K562 (cell line): ENCODE data around the gene BCL11A. TPM values are rescaled to one million over a fixed set of nuclear protein-coding genes. Genes with fewer than 3 reads are reported as not detected.

Experiments used
- BRD9 ChIP-seq: fragments of 450-650 bp; IDR thresholded peaks from 2 replicates; pipeline ENCODE4 v1.6.1; 2018; ENCODE audit warnings: low read depth; ENCODE audit not compliant: partially characterized antibody
- FOXA3 ChIP-seq, 2 experiments: fragments of 450-650 bp in 1 of 2; sonication (generic) in 1 of 2; formaldehyde crosslinking; IDR thresholded peaks in 1 of 2; conservative IDR thresholded peaks in 1 of 2; 2 replicates each; pipeline versions ENCODE4 v1.4.0 to v1.8.0; 2020 to 2022; ENCODE audit warnings: mild to moderate bottlenecking in 2 of 2, missing genetic modification reagents in 1 of 2
- MCM3 ChIP-seq: fragments of 450-650 bp; IDR thresholded peaks from 2 replicates; pipeline ENCODE4 v1.6.1; 2016
- MEF2A ChIP-seq: IDR thresholded peaks from 2 replicates; pipeline ENCODE4 v1.6.1; 2011; ENCODE audit warnings: low read depth, mild to moderate bottlenecking, low read length, moderate library complexity; ENCODE audit not compliant: control insufficient read depth
- RBM39 ChIP-seq: fragments of 200-400 bp; formaldehyde crosslinking; optimal IDR thresholded peaks from 2 replicates; pipeline ENCODE3; 2018; ENCODE audit warnings: low read depth, low read length
- SIN3A ChIP-seq, 2 experiments: fragments of 150-350 bp in 1 of 2; IDR thresholded peaks; 2 replicates each; pipeline ENCODE4 v1.6.1; 2011 to 2016; ENCODE audit warnings: borderline replicate concordance in 2 of 2, low read depth in 2 of 2, low read length in 2 of 2, mild to moderate bottlenecking in 2 of 2, moderate library complexity in 2 of 2; ENCODE audit not compliant: control insufficient read depth in 1 of 2
- ZNF764 ChIP-seq: fragments of 250-450 bp; sonication (Bioruptor Pico); IDR thresholded peaks from 2 replicates; pipeline ENCODE4 v1.4.0; 2020; ENCODE audit warnings: low read depth, mild to moderate bottlenecking, moderate library complexity
- polyA plus RNA-seq, 8 experiments: library from polyadenylated mRNA; depleted of rRNA in 4 of 8; stranded (reverse) in 5 of 8; unstranded in 3 of 8; fragments of >200 nt; fragmentation: Nextera tagmentation in 2 of 8; fragmentation: Illumina TruSeq in 1 of 8; extraction: Ambion mirVana in 2 of 8; extraction: Trizol in 1 of 8; gene quantifications; 2 replicates each; pipeline versions ENCODE4 v1.2.1 to v1.2.3, GENCODE V29; 2011 to 2014; ENCODE audit warnings: inconsistent platforms in 1 of 8, missing spikeins in 1 of 8
- total RNA-seq, 7 experiments: library from RNA; depleted of rRNA in 6 of 7; stranded (reverse); fragments of >200 nt in 6 of 7; fragmentation: Illumina TruSeq in 2 of 7; extraction: Trizol in 2 of 7; gene quantifications; 2 replicates each; pipeline versions ENCODE4 v1.2.1 to v1.2.3, GENCODE V29; 2011 to 2021; ENCODE audit warnings: low replicate concordance in 1 of 7
- TF ChIP-seq, protein P1 (sequence below): sonication (generic); formaldehyde crosslinking; IDR thresholded peaks from 2 replicates; pipeline ENCODE4 v1.8.0; 2023; ENCODE audit warnings: mild to moderate bottlenecking, missing genetic modification reagents
- TF ChIP-seq, protein P2 (sequence below): fragments of 250-450 bp; sonication (Bioruptor Pico); IDR thresholded peaks from 2 replicates; pipeline ENCODE4 v1.9.0; 2021; ENCODE audit warnings: mild to moderate bottlenecking, inconsistent platforms
- TF ChIP-seq, protein P3 (sequence below): fragments of 200-800 bp; sonication (Bioruptor generic); IDR thresholded peaks from 2 replicates; pipeline ENCODE4 v1.6.1; 2016; ENCODE audit warnings: missing genetic modification characterization, missing compliant biosample characterization

Gene BCL11A
- total and polyA plus RNA-seq, 9 of the 15 experiments (the other 6 are each of a cell fraction or from before 2014, with no cell fraction given) = 0.13 TPM; not detected in 8

DNA sequence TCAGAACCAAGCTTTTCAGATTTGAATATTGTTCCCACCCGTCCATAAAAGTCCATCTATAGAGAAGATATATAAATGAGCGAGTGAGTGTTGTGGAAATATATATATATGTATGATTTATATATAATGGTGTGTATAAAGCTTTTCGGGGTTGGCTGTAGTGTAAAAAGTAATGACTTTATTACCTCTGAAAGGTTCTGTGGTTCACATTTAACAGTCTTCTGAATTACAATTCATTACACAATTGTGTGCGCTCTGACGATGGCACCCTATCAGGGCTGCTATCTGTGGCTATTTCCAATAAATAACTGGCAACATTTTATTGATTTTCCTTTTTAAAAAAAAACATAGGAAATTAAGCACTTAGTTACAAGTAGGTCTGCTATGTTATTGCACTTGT is 2.7 kb upstream of the BCL11A start (continued):
- TF ChIP-seq, protein P1, sequence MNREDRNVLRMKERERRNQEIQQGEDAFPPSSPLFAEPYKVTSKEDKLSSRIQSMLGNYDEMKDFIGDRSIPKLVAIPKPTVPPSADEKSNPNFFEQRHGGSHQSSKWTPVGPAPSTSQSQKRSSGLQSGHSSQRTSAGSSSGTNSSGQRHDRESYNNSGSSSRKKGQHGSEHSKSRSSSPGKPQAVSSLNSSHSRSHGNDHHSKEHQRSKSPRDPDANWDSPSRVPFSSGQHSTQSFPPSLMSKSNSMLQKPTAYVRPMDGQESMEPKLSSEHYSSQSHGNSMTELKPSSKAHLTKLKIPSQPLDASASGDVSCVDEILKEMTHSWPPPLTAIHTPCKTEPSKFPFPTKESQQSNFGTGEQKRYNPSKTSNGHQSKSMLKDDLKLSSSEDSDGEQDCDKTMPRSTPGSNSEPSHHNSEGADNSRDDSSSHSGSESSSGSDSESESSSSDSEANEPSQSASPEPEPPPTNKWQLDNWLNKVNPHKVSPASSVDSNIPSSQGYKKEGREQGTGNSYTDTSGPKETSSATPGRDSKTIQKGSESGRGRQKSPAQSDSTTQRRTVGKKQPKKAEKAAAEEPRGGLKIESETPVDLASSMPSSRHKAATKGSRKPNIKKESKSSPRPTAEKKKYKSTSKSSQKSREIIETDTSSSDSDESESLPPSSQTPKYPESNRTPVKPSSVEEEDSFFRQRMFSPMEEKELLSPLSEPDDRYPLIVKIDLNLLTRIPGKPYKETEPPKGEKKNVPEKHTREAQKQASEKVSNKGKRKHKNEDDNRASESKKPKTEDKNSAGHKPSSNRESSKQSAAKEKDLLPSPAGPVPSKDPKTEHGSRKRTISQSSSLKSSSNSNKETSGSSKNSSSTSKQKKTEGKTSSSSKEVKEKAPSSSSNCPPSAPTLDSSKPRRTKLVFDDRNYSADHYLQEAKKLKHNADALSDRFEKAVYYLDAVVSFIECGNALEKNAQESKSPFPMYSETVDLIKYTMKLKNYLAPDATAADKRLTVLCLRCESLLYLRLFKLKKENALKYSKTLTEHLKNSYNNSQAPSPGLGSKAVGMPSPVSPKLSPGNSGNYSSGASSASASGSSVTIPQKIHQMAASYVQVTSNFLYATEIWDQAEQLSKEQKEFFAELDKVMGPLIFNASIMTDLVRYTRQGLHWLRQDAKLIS (CRISPR knock-in tag) = no peak
- no peak for TF ChIP-seq ZNF764 (CRISPR knock-in tag)
- no peak for TF ChIP-seq BRD9
- TF ChIP-seq SIN3A (IDR thresholded peaks at IDR 0.05; ENCODE audit: borderline replicate concordance in 2 of 2, control insufficient read depth in 1 of 2, low read depth in 2 of 2, low read length in 2 of 2) = no peak
- TF ChIP-seq MEF2A = no peak
- TF ChIP-seq, protein P2, sequence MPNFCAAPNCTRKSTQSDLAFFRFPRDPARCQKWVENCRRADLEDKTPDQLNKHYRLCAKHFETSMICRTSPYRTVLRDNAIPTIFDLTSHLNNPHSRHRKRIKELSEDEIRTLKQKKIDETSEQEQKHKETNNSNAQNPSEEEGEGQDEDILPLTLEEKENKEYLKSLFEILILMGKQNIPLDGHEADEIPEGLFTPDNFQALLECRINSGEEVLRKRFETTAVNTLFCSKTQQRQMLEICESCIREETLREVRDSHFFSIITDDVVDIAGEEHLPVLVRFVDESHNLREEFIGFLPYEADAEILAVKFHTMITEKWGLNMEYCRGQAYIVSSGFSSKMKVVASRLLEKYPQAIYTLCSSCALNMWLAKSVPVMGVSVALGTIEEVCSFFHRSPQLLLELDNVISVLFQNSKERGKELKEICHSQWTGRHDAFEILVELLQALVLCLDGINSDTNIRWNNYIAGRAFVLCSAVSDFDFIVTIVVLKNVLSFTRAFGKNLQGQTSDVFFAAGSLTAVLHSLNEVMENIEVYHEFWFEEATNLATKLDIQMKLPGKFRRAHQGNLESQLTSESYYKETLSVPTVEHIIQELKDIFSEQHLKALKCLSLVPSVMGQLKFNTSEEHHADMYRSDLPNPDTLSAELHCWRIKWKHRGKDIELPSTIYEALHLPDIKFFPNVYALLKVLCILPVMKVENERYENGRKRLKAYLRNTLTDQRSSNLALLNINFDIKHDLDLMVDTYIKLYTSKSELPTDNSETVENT (CRISPR knock-in tag) = no peak
- no peak for TF ChIP-seq MCM3
- TF ChIP-seq FOXA3 (CRISPR knock-in tag; conservative IDR thresholded peaks at IDR 0.05 in 1 of 2, IDR thresholded peaks at IDR 0.05 in 1 of 2) = no peak
- no peak for TF ChIP-seq RBM39
- TF ChIP-seq, protein P3, sequence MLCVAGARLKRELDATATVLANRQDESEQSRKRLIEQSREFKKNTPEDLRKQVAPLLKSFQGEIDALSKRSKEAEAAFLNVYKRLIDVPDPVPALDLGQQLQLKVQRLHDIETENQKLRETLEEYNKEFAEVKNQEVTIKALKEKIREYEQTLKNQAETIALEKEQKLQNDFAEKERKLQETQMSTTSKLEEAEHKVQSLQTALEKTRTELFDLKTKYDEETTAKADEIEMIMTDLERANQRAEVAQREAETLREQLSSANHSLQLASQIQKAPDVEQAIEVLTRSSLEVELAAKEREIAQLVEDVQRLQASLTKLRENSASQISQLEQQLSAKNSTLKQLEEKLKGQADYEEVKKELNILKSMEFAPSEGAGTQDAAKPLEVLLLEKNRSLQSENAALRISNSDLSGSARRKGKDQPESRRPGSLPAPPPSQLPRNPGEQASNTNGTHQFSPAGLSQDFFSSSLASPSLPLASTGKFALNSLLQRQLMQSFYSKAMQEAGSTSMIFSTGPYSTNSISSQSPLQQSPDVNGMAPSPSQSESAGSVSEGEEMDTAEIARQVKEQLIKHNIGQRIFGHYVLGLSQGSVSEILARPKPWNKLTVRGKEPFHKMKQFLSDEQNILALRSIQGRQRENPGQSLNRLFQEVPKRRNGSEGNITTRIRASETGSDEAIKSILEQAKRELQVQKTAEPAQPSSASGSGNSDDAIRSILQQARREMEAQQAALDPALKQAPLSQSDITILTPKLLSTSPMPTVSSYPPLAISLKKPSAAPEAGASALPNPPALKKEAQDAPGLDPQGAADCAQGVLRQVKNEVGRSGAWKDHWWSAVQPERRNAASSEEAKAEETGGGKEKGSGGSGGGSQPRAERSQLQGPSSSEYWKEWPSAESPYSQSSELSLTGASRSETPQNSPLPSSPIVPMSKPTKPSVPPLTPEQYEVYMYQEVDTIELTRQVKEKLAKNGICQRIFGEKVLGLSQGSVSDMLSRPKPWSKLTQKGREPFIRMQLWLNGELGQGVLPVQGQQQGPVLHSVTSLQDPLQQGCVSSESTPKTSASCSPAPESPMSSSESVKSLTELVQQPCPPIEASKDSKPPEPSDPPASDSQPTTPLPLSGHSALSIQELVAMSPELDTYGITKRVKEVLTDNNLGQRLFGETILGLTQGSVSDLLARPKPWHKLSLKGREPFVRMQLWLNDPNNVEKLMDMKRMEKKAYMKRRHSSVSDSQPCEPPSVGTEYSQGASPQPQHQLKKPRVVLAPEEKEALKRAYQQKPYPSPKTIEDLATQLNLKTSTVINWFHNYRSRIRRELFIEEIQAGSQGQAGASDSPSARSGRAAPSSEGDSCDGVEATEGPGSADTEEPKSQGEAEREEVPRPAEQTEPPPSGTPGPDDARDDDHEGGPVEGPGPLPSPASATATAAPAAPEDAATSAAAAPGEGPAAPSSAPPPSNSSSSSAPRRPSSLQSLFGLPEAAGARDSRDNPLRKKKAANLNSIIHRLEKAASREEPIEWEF (CRISPR knock-in tag) = no peak
- TF ChIP-seq, all 486 proteins: peak for 0
